NT2/D1 (cell line): ENCODE measurements around the gene CASK.
"Not testable (repeated sequence)": the region's sequence is repeated elsewhere in the genome, so short reads cannot be mapped to it uniquely, and the experiment has no call there.

ENCODE experiments used
- DNase-seq: peaks from one replicate; pipeline ENCODE4 v3.0.0-alpha.2; 2011; ENCODE audit warnings: low read depth, low spot score
- H3K27me3 ChIP-seq: 2 replicates; pipeline ENCODE4 v1.6.0; 2011; ENCODE audit warnings: mild to moderate bottlenecking; ENCODE audit not compliant: insufficient read length, insufficient read depth
- H3K36me3 ChIP-seq: 2 replicates; pipeline ENCODE4 v1.6.1; 2011; ENCODE audit warnings: mild to moderate bottlenecking, low read length, mixed read lengths; ENCODE audit not compliant: insufficient read depth, insufficient read length
- H3K4me1 ChIP-seq: 2 replicates; pipeline ENCODE4 v1.5.1; 2011; ENCODE audit not compliant: insufficient read depth, insufficient read length
- H3K4me3 ChIP-seq: 2 replicates; pipeline ENCODE4 v1.5.1; 2011; ENCODE audit warnings: low read depth; ENCODE audit not compliant: insufficient read length
- H3K9ac ChIP-seq: 2 replicates; pipeline ENCODE4 v1.6.0; 2011; ENCODE audit warnings: low read depth; ENCODE audit not compliant: insufficient read length
- H3K9me3 ChIP-seq: 2 replicates; pipeline ENCODE4 v1.5.1; 2011; ENCODE audit warnings: mild to moderate bottlenecking, low read length; ENCODE audit not compliant: insufficient read depth
- SUZ12 ChIP-seq: IDR thresholded peaks from 2 replicates; pipeline ENCODE4 v1.6.1; 2011; ENCODE audit not compliant: insufficient read length, insufficient read depth; ENCODE audit errors: extremely low read depth
- YY1 ChIP-seq: IDR thresholded peaks from 2 replicates; pipeline ENCODE4 v1.6.1; 2011; ENCODE audit not compliant: insufficient read length, insufficient read depth
- ZNF274 ChIP-seq: IDR thresholded peaks from 2 replicates; pipeline ENCODE4 v1.6.1; 2011; ENCODE audit warnings: mild to moderate bottlenecking, low read depth, low read length

CASK gene

GRCh38 chrX:41621222-41621723 is 302.1 kb downstream of the CASK start:
- Histone ChIP-seq H3K27me3 (no peaks in the 10 kb centered on the region), H3K36me3 (peaks cover 9% of the 10 kb centered on the region), H3K9me3 (no peaks in the 10 kb centered on the region), H3K4me1 (no peaks in the 10 kb centered on the region), H3K9ac (no peak overlapping the region), H3K4me3 (no peak overlapping the region)
- DNase-seq: no peak
- TF ChIP-seq SUZ12: no peak

GRCh38 chrX:41619221-41619620 is 304.1 kb downstream of the CASK start:
- no peak for DNase-seq
- no peak overlapping the region for H3K9ac ChIP-seq
- no peak overlapping the region for H3K4me3 ChIP-seq
- H3K9me3 ChIP-seq: no peaks in the 10 kb centered on the region
- TF ChIP-seq SUZ12 (no peak), ZNF274 (no peak), YY1 (no peak)
- H3K27me3 ChIP-seq: no peaks in the 10 kb centered on the region
- H3K36me3 ChIP-seq: peaks cover 7% of the 10 kb centered on the region
- H3K4me1 ChIP-seq: no peaks in the 10 kb centered on the region

GRCh38 chrX:41616935-41617334 is 306.4 kb downstream of the CASK start:
- no peak for DNase-seq
- H3K36me3 ChIP-seq: no peaks in the 10 kb centered on the region
- no peak overlapping the region for H3K4me3 ChIP-seq
- H3K27me3 ChIP-seq: no peaks in the 10 kb centered on the region
- H3K9me3 ChIP-seq: no peaks in the 10 kb centered on the region
- no peaks in the 10 kb centered on the region for H3K4me1 ChIP-seq
- no peak overlapping the region for H3K9ac ChIP-seq
- TF ChIP-seq SUZ12 (no peak), YY1 (no peak), ZNF274 (no peak)

GRCh38 chrX:41616255-41616654 is 307.1 kb downstream of the CASK start:
- no peaks in the 10 kb centered on the region for H3K4me1 ChIP-seq
- no peak for DNase-seq
- no peaks in the 10 kb centered on the region for H3K27me3 ChIP-seq
- H3K9ac ChIP-seq: no peak overlapping the region
- no peaks in the 10 kb centered on the region for H3K9me3 ChIP-seq
- H3K4me3 ChIP-seq: no peak overlapping the region
- H3K36me3 ChIP-seq: no peaks in the 10 kb centered on the region
- TF ChIP-seq SUZ12: no peak
- no peak for TF ChIP-seq YY1
- TF ChIP-seq ZNF274: no peak

GRCh38 chrX:41608244-41608643 is 315.1 kb downstream of the CASK start:
- TF ChIP-seq ZNF274 (no peak), YY1 (no peak), SUZ12 (no peak)
- Histone ChIP-seq H3K9me3 (no peaks in the 10 kb centered on the region; the same call in 1 of the 2 replicates), H3K4me1 (no peaks in the 10 kb centered on the region), H3K4me3 (no peak overlapping the region), H3K9ac (no peak overlapping the region), H3K36me3 (no peaks in the 10 kb centered on the region), H3K27me3 (no peaks in the 10 kb centered on the region)
- DNase-seq: no peak

GRCh38 chrX:41607264-41607832 is 316.0 kb downstream of the CASK start:
- H3K36me3 ChIP-seq: no peaks in the 10 kb centered on the region
- no peak for DNase-seq
- H3K4me1 ChIP-seq: no peaks in the 10 kb centered on the region
- H3K9ac ChIP-seq: no peak overlapping the region
- no peak overlapping the region for H3K4me3 ChIP-seq
- no peaks in the 10 kb centered on the region; the same call in 1 of the 2 replicates for H3K9me3 ChIP-seq
- no peak for TF ChIP-seq SUZ12
- no peak for TF ChIP-seq YY1
- TF ChIP-seq ZNF274: no peak
- H3K27me3 ChIP-seq: no peaks in the 10 kb centered on the region

- H3K9ac ChIP-seq, DNase-seq: not testable (repeated sequence)
These were observed 317.3 kb downstream of the CASK start for GRCh38 chrX:41606057-41606456.

More at GRCh38 chrX:41606057-41606456, 317.3 kb downstream of the CASK start:
- H3K4me1 ChIP-seq, H3K27me3 ChIP-seq, H3K4me3 ChIP-seq, H3K9me3 ChIP-seq, H3K36me3 ChIP-seq: not testable (repeated sequence)
